Heart left ventricle (tissue), 13 donors: ENCODE data around the gene TAF6L.

Experiments used
- CTCF ChIP-seq, 12 donors: fragments of 200-600 bp; sonication (generic) in 4 of 12; IDR thresholded peaks; one replicate each; pipeline versions ENCODE4 v1.5.0 to v1.8.0; 2018 to 2022; ENCODE audit warnings: antibody characterized with exemption in 12 of 12, mild to moderate bottlenecking in 5 of 12
- POLR2A ChIP-seq, 2 donors: fragments of 450-650 bp; IDR thresholded peaks; one replicate each; pipeline ENCODE4 v1.6.1; 2017; ENCODE audit warnings: antibody characterized with exemption in 2 of 2, mild to moderate bottlenecking in 2 of 2, moderate library complexity in 2 of 2
- donor health status: ischemic (EF 13 %, LVEDD 7.1; RV severe dilation, severe dysfunction).
- donor health status: DM: no; HTN: yes; CAD: no.
- donor health status: DM: no; HTN: no; CAD: no.
- donor health status: ischemic (EF 25% LVEDD 6.9; RV normal size, moderate dysfunction).
- donor health status: ischemic (EF 25% LVEDD 5.7; RV mildly dilated, moderate dysfunction).
- donor health status: ischemic (EF 35%, LVEDD 5.7; RV mildly dilated, moderate dysfunction).
- donor health status: nonischemic (EF 11% LVEDD 7.7; RV severe dilation, severe dysfunction).
- donor health status: DM: yes; HTN: yes; CAD: no.
- donor health status: PGD.
- donor health status: ischemic (EF 29% LVEDD 5.4; RV normal size, mild dysfunction).
- donor health status: nonischemic (EF 23%, LVEDD 6.1; RV moderate dilation, normal function).

GRCh38 chr11:62727872-62728170, 43.4 kb upstream of the TAF6L start:
- TF ChIP-seq POLR2A (IDR thresholded peaks at IDR 0.05) (no peak), CTCF (IDR thresholded peaks at IDR 0.05) (no peak)
